Heart right ventricle (tissue), 16 donors: ENCODE data around the gene KLHDC1. TPM values are rescaled to one million over a fixed set of nuclear protein-coding genes. Genes with fewer than 3 reads are reported as not detected.
"Not testable (repeated sequence)": the region's sequence is repeated elsewhere in the genome, so short reads cannot be mapped to it uniquely, and the experiment has no call there.

Source experiments
- ATAC-seq, 8 donors: fragments of 200-7000 bp; cut with Tn5 transposase; one replicate each; pipeline ENCODE4 v1.9.1; 2020; ENCODE audit warnings: mild to moderate bottlenecking in 8 of 8, moderate library complexity in 8 of 8, moderate number of reproducible peaks in 1 of 8
- DNase-seq, 2 donors: peaks; one replicate each; pipeline ENCODE4 v3.0.0-alpha.2; 2020
- H3K27ac ChIP-seq, 10 donors: fragments of 200-600 bp; sonication (generic) in 2 of 10; one replicate each; pipeline versions ENCODE4 v1.5.0 to v1.8.0; 2020 to 2022; ENCODE audit warnings: mild to moderate bottlenecking in 3 of 10
- H3K27me3 ChIP-seq, 7 donors: fragments of 200-600 bp; one replicate each; pipeline ENCODE4 v1.8.0; 2021 to 2022; ENCODE audit warnings: mild to moderate bottlenecking in 2 of 7
- H3K36me3 ChIP-seq, 9 donors: fragments of 200-600 bp; sonication (generic) in 1 of 9; one replicate each; pipeline versions ENCODE4 v1.5.0 to v1.8.0; 2020 to 2022; ENCODE audit warnings: mild to moderate bottlenecking in 2 of 9
- H3K4me1 ChIP-seq, 9 donors: fragments of 200-600 bp; sonication (generic) in 1 of 9; one replicate each; pipeline versions ENCODE4 v1.5.0 to v1.8.0; 2020 to 2022; ENCODE audit warnings: mild to moderate bottlenecking in 4 of 9
- H3K4me3 ChIP-seq, 10 donors: fragments of 200-600 bp; sonication (generic) in 2 of 10; one replicate each; pipeline versions ENCODE4 v1.5.0 to v1.8.0; 2020 to 2022; ENCODE audit warnings: mild to moderate bottlenecking in 7 of 10, moderate library complexity in 2 of 10
- H3K9me3 ChIP-seq, 11 donors: fragments of 200-600 bp in 10 of 11; sonication (generic) in 2 of 11; one replicate each; pipeline versions ENCODE4 v1.5.0 to v1.8.0; 2013 to 2022; ENCODE audit warnings: mild to moderate bottlenecking in 2 of 11, control low read depth in 1 of 11, moderate library complexity in 1 of 11
- WGBS, 2 donors: extraction: QIAGEN DNeasy Blood & Tissue Kit; methylation state at CpG; one replicate each; pipeline ENCODE4 v1.1.7; 2013; ENCODE audit warnings: inconsistent platforms in 1 of 2; 5-methylcytosine and 5-hydroxymethylcytosine counted together
- intact Hi-C, 10 donors: fragments of 100-400 bp; cut with DNase I; formaldehyde crosslinking; loops; one replicate each; pipeline versions ENCODE4 v1.11.1 to v1.14.2; 2022
- polyA plus RNA-seq, 2 donors: library from polyadenylated mRNA; stranded (reverse); fragments of 200-250 nt; gene quantifications; one replicate each; pipeline ENCODE4 v1.2.3, GENCODE V29; 2013
- total RNA-seq, 10 donors: library from RNA; stranded (reverse); fragmentation: NEBNext Ultra II Directional in 3 of 10; extraction: Animal tissue kit (Norgen Biotek cat#: 25700) in 3 of 10; gene quantifications; one replicate each; pipeline versions ENCODE4 v1.2.1 to v1.2.4, GENCODE V29; 2021 to 2023
- TF ChIP-seq, protein P1 (sequence below), 9 donors: fragments of 200-600 bp; sonication (generic) in 2 of 9; IDR thresholded peaks; one replicate each; pipeline versions ENCODE4 v1.5.0 to v1.8.0; 2021 to 2022; ENCODE audit warnings: antibody characterized with exemption in 9 of 9, mild to moderate bottlenecking in 5 of 9, moderate library complexity in 1 of 9
- donor health status: Arrhythmogenic right ventricular cardiomyopathy.
- donor health status: ischemic (EF 13 %, LVEDD 7.1; RV severe dilation, severe dysfunction).
- donor health status: healthy with polysubstance abuse.
- donor health status: DM: no; HTN: yes; CAD: no.
- donor health status: DM: no; HTN: no; CAD: no.
- donor health status: ischemic (EF 25% LVEDD 6.9; RV normal size, moderate dysfunction).
- donor health status: ischemic (EF 25% LVEDD 5.7; RV mildly dilated, moderate dysfunction).
- donor health status: healthy.
- donor health status: DM: yes; HTN: yes; CAD: no.
- donor health status: Ischemic cardiomyopathy.
- donor health status: ischemic (EF 35%, LVEDD 5.7; RV mildly dilated, moderate dysfunction).
- donor health status: nonischemic (EF 11% LVEDD 7.7; RV severe dilation, severe dysfunction).
- donor health status: DM: yes; HTN: yes; CAD: no.
- donor health status: PGD.
- donor health status: ischemic (EF 29% LVEDD 5.4; RV normal size, mild dysfunction).
- donor health status: nonischemic (EF 23%, LVEDD 6.1; RV moderate dilation, normal function).

The KLHDC1 gene
- total and polyA plus RNA-seq, 12 donors: 0.99 to 8.1 (median 7.2) TPM

GRCh38 chr14:49720744-49721143 lies 27.8 kb downstream of the KLHDC1 start:
- Histone ChIP-seq H3K9me3 (no peaks in the 10 kb centered on the region), H3K27ac (no peak overlapping the region), H3K27me3 (no peaks in the 10 kb centered on the region), H3K36me3 (peaks cover 0 to 92% (median 10%) of the 10 kb centered on the region in 9 donors), H3K4me3 (no peak overlapping the region), H3K4me1 (no peaks in the 10 kb centered on the region)
- TF ChIP-seq, protein P1, sequence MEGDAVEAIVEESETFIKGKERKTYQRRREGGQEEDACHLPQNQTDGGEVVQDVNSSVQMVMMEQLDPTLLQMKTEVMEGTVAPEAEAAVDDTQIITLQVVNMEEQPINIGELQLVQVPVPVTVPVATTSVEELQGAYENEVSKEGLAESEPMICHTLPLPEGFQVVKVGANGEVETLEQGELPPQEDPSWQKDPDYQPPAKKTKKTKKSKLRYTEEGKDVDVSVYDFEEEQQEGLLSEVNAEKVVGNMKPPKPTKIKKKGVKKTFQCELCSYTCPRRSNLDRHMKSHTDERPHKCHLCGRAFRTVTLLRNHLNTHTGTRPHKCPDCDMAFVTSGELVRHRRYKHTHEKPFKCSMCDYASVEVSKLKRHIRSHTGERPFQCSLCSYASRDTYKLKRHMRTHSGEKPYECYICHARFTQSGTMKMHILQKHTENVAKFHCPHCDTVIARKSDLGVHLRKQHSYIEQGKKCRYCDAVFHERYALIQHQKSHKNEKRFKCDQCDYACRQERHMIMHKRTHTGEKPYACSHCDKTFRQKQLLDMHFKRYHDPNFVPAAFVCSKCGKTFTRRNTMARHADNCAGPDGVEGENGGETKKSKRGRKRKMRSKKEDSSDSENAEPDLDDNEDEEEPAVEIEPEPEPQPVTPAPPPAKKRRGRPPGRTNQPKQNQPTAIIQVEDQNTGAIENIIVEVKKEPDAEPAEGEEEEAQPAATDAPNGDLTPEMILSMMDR (IDR thresholded peaks at IDR 0.05): no peak
- intact Hi-C loops: no loop called here
- DNase-seq (no peak), ATAC-seq (no peak)

DNA sequence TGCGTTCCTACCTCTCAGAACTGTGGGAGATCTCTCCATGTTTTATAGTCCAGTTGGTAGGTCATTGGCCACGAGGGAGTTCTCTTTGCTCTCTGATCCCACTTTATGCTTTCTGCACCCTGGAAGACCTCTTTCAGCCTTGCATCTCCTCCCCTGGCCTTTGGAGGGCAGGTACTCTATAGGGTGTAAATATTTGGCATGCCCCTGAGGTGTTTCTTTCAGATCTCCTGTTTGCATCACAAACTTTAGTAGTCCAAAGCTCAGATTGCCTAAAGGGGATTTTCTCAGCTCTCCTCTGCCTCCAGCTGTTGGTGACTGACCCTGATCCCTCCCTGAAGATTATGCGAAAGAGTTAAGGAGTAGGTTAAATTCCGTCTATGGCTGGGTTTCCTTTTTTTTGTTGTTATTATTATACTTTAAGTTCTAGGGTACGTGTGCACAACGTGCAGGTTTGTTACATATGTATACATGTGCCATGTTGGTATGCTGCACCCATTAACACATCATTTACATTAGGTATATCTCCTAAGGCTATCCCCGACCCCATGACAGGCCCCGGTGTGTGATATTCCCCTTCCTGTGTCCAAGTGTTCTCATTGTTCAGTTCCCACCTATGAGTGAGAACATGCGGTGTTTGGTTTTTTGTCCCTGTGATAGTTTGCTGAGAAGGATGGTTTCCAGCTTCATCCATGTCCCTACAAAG lies 29.0 kb downstream of the KLHDC1 start:
- H3K9me3 ChIP-seq, DNase-seq, intact Hi-C loops, H3K4me3 ChIP-seq, H3K27me3 ChIP-seq, H3K27ac ChIP-seq, ATAC-seq, H3K4me1 ChIP-seq: not testable (repeated sequence)
- 89 to 90% methylated on average over 9 of the region's 9 CpGs for WGBS, 2 donors
- H3K36me3 ChIP-seq: peaks cover 0 to 92% (median 19%) of the 10 kb centered on the region in 9 donors

DNA sequence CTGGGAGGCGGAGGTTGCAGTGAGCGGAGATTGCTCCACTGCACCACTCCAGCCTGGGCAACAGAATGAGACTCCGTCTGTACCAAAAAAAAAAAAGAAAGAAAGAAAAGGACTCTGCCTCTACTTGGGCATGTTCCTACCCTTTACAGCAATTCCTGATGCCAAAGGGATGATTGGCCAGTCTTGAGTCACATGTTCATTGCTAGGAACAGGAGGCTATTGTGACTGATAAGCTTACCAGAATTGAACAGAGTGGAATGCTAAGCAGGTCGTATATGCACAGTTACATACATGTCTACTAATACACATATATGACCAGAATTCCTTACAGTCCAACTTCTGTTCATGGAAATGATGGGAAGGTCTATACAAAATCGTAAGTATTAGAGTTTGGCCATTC lies 34.3 kb downstream of the KLHDC1 start:
- Histone ChIP-seq H3K9me3 (no peaks in the 10 kb centered on the region), H3K4me1 (no peaks in the 10 kb centered on the region), H3K27ac (no peak overlapping the region), H3K36me3 (peaks cover 0 to 95% (median 22%) of the 10 kb centered on the region in 9 donors), H3K27me3 (no peaks in the 10 kb centered on the region), H3K4me3 (no peak overlapping the region)
- 90 to 92% methylated on average over 5 of the region's 5 CpGs for WGBS, 2 donors
- TF ChIP-seq, protein P1 (IDR thresholded peaks at IDR 0.05): no peak
- no peak for DNase-seq
- intact Hi-C loops: no loop called here
- no peak for ATAC-seq

GRCh38 chr14:49732896-49733295 lies 40.0 kb downstream of the KLHDC1 start:
- peaks cover 0 to 97% (median 0%) of the 10 kb centered on the region in 9 donors for H3K36me3 ChIP-seq
- TF ChIP-seq, protein P1 (IDR thresholded peaks at IDR 0.05): no peak
- H3K4me1 ChIP-seq: no peaks in the 10 kb centered on the region
- H3K27me3 ChIP-seq: no peaks in the 10 kb centered on the region
- DNase-seq: no peak
- H3K27ac ChIP-seq: no peak overlapping the region
- intact Hi-C loops: no loop called here
- 94 to 96% methylated on average over 3 of the region's 3 CpGs for WGBS, 2 donors
- no peak overlapping the region for H3K4me3 ChIP-seq
- no peak for ATAC-seq
- no peaks in the 10 kb centered on the region for H3K9me3 ChIP-seq

DNA sequence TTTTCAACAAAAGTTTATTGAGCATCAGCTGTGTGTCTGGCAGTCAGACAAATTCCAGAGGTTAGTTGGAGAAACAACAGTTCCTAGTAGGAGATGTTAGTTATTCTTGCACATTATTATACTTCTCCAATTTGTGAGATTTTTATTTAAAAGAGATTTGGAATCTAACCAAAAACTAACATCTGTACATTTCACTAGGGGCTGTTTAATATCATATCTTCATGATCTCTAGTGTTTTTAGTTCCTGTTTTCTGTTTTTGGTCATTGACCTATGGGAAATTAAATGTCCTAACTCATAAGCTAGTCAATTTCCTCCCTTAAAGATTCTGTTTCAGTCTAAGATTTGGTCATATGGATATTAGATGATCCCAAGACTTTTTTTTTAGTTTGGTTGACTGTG lies 40.9 kb downstream of the KLHDC1 start:
- Histone ChIP-seq H3K27me3 (no peaks in the 10 kb centered on the region), H3K4me3 (no peak overlapping the region), H3K27ac (no peak overlapping the region), H3K36me3 (peaks cover 0 to 97% (median 0%) of the 10 kb centered on the region in 9 donors), H3K9me3 (no peaks in the 10 kb centered on the region), H3K4me1 (no peaks in the 10 kb centered on the region)
- no peak for ATAC-seq
- TF ChIP-seq, protein P1 (IDR thresholded peaks at IDR 0.05): no peak
- intact Hi-C loops: no loop called here
- DNase-seq: no peak

DNA sequence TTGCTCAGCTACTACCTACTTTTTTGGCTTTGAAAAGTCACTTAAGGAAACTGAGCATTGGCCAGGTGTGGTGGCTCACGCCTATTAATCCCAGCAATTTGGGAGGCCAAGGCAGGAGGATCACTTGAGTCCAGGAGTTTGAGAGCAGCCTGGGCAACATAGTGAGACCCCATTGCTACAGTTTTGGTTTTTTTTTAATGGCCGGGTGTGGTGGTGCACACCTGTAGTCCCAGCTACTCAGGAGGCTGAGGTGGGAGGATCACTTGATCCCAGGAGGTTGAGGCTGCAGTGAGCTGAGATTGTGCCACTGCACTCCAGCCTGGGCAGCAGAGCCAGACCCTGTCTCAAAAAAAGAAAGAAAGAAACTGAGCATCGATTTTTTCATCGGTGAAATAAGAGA lies 42.7 kb downstream of the KLHDC1 start:
- DNase-seq, H3K27me3 ChIP-seq, H3K4me1 ChIP-seq, ATAC-seq, H3K4me3 ChIP-seq, H3K27ac ChIP-seq, intact Hi-C loops, H3K9me3 ChIP-seq: not testable (repeated sequence)
- WGBS, 2 donors: 89 to 98% methylated on average over 4 of the region's 4 CpGs
- peaks cover 0 to 95% (median 6%) of the 10 kb centered on the region in 9 donors for H3K36me3 ChIP-seq
